Osteocyte (in vitro differentiated cells): ENCODE measurements around the gene FAM135A. TPM values are rescaled to one million over a fixed set of nuclear protein-coding genes. Genes with fewer than 3 reads are reported as not detected.
"Not testable (repeated sequence)": the region's sequence is repeated elsewhere in the genome, so short reads cannot be mapped to it uniquely, and the experiment has no call there.

Experiments used
- DNase-seq: peaks from one replicate; pipeline ENCODE4 v3.0.0; 2021; ENCODE audit warnings: mixed read lengths; ENCODE audit not compliant: unreplicated experiment; ENCODE audit errors: extremely low spot score
- H3K27ac Mint-ChIP-seq: one replicate; pipeline ENCODE4 v1.8.0; 2021; ENCODE audit warnings: mild to moderate bottlenecking, mixed read lengths; ENCODE audit not compliant: unreplicated experiment
- H3K27me3 Mint-ChIP-seq: one replicate; pipeline ENCODE4 v1.8.0; 2021; ENCODE audit warnings: mixed read lengths; ENCODE audit not compliant: unreplicated experiment
- H3K36me3 Mint-ChIP-seq: one replicate; pipeline ENCODE4 v1.8.0; 2021; ENCODE audit warnings: mixed read lengths; ENCODE audit not compliant: unreplicated experiment
- H3K4me1 Mint-ChIP-seq: one replicate; pipeline ENCODE4 v1.8.0; 2021; ENCODE audit warnings: mixed read lengths; ENCODE audit not compliant: unreplicated experiment
- H3K4me3 Mint-ChIP-seq: one replicate; pipeline ENCODE4 v1.8.0; 2021; ENCODE audit warnings: mild to moderate bottlenecking, moderate library complexity, mixed read lengths; ENCODE audit not compliant: unreplicated experiment
- H3K9me3 Mint-ChIP-seq: one replicate; pipeline ENCODE4 v1.8.0; 2021; ENCODE audit warnings: mixed read lengths; ENCODE audit not compliant: unreplicated experiment
- CTCF ChIP-seq: fragments of 200-600 bp; sonication (generic); IDR thresholded peaks from 2 replicates; pipeline ENCODE4 v1.5.0; 2021; ENCODE audit warnings: antibody characterized with exemption, mild to moderate bottlenecking, moderate library complexity
- total RNA-seq: library from RNA; stranded (reverse); gene quantifications from 2 replicates; pipeline ENCODE4 v1.2.1, GENCODE V29; 2021

FAM135A gene
- total RNA-seq, 1 donor from 2014 or later: 16.5 TPM

GRCh38 chr6:70459235-70459634, 45.9 kb downstream of the FAM135A start:
- no peak for TF ChIP-seq CTCF
- Mint-ChIP-seq H3K36me3 (peaks cover 9% of the 10 kb centered on the region), H3K9me3 (no peaks in the 10 kb centered on the region), H3K27me3 (no peaks in the 10 kb centered on the region), H3K4me3 (no peak overlapping the region), H3K4me1 (no peaks in the 10 kb centered on the region), H3K27ac (no peak overlapping the region)
- no peak for DNase-seq

GRCh38 chr6:70459699-70460098, 46.4 kb downstream of the FAM135A start:
- H3K36me3 Mint-ChIP-seq, H3K27me3 Mint-ChIP-seq, H3K4me3 Mint-ChIP-seq, H3K4me1 Mint-ChIP-seq, DNase-seq, H3K27ac Mint-ChIP-seq, H3K9me3 Mint-ChIP-seq: not testable (repeated sequence)

GRCh38 chr6:70470016-70470415, 56.7 kb downstream of the FAM135A start:
- no peaks in the 10 kb centered on the region for H3K9me3 Mint-ChIP-seq
- H3K27ac Mint-ChIP-seq: no peak overlapping the region
- DNase-seq: no peak
- H3K4me1 Mint-ChIP-seq: no peaks in the 10 kb centered on the region
- peaks cover 15% of the 10 kb centered on the region for H3K36me3 Mint-ChIP-seq
- H3K4me3 Mint-ChIP-seq: no peak overlapping the region
- no peaks in the 10 kb centered on the region for H3K27me3 Mint-ChIP-seq
- TF ChIP-seq CTCF: no peak

- H3K36me3 Mint-ChIP-seq: peaks cover 16% of the 10 kb centered on the region
- H3K4me1 Mint-ChIP-seq: not testable (repeated sequence)
Observed at GRCh38 chr6:70470510-70470909, 57.2 kb downstream of the FAM135A start.

GRCh38 chr6:70474751-70475150, 61.4 kb downstream of the FAM135A start:
- Mint-ChIP-seq H3K9me3 (no peaks in the 10 kb centered on the region), H3K4me1 (peaks cover 4% of the 10 kb centered on the region), H3K27me3 (no peaks in the 10 kb centered on the region), H3K36me3 (peaks cover 32% of the 10 kb centered on the region), H3K27ac (no peak overlapping the region), H3K4me3 (no peak overlapping the region)
- TF ChIP-seq CTCF: no peak
- no peak for DNase-seq

More at GRCh38 chr6:70470510-70470909, 57.2 kb downstream of the FAM135A start:
- DNase-seq, H3K27ac Mint-ChIP-seq, H3K27me3 Mint-ChIP-seq, H3K9me3 Mint-ChIP-seq, H3K4me3 Mint-ChIP-seq: not testable (repeated sequence)

- DNase-seq: no peak
- peaks cover 27% of the 10 kb centered on the region for H3K36me3 Mint-ChIP-seq
- TF ChIP-seq CTCF: no peak
- H3K27me3 Mint-ChIP-seq: no peaks in the 10 kb centered on the region
- peaks cover 4% of the 10 kb centered on the region for H3K4me1 Mint-ChIP-seq
- H3K27ac Mint-ChIP-seq: no peak overlapping the region
- no peaks in the 10 kb centered on the region for H3K9me3 Mint-ChIP-seq
- no peak overlapping the region for H3K4me3 Mint-ChIP-seq
Observed at GRCh38 chr6:70479236-70479635, 65.9 kb downstream of the FAM135A start.

GRCh38 chr6:70486638-70487037, 73.3 kb downstream of the FAM135A start:
- H3K4me3 Mint-ChIP-seq, DNase-seq, H3K9me3 Mint-ChIP-seq, H3K4me1 Mint-ChIP-seq, H3K36me3 Mint-ChIP-seq, H3K27ac Mint-ChIP-seq, H3K27me3 Mint-ChIP-seq: not testable (repeated sequence)
